Activated CD8-positive, alpha-beta T cell treated with anti-CD3 and anti-CD28 coated beads for 36 hours (primary cell): ENCODE data around the gene CD248. TPM values are rescaled to one million over a fixed set of nuclear protein-coding genes. Genes with fewer than 3 reads are reported as not detected.

Source experiments
- ATAC-seq: fragments of 200-7000 bp; cut with Tn5 transposase; one replicate; pipeline ENCODE4 v1.10.0; 2021; ENCODE audit warnings: mild to moderate bottlenecking, moderate library complexity
- CTCF ChIA-PET: fragments of 350-600 bp; sonication (Branson Sonifier 250); formaldehyde crosslinking; loops from one replicate; lab custom pipeline; 2021; ENCODE audit warnings: antibody characterized with exemption; lab: Charles Lee
- POLR2A ChIA-PET: fragments of 350-600 bp; sonication (Branson Sonifier 250); formaldehyde crosslinking; loops from one replicate; lab custom pipeline; 2021; ENCODE audit warnings: antibody characterized with exemption; lab: Charles Lee
- DNase-seq: peaks from one replicate; pipeline ENCODE4 v3.0.0-alpha.2; 2020
- H3K27ac Mint-ChIP-seq: one replicate; pipeline ENCODE4 v1.8.0; 2021; ENCODE audit warnings: mild to moderate bottlenecking, mixed read lengths
- H3K27me3 Mint-ChIP-seq: one replicate; pipeline ENCODE4 v1.8.0; 2021; ENCODE audit warnings: mixed read lengths
- H3K36me3 Mint-ChIP-seq: one replicate; pipeline ENCODE4 v1.8.0; 2021; ENCODE audit warnings: low read depth, mixed read lengths
- H3K4me1 Mint-ChIP-seq: one replicate; pipeline ENCODE4 v1.8.0; 2021; ENCODE audit warnings: low read depth, mixed read lengths
- H3K4me3 Mint-ChIP-seq: one replicate; pipeline ENCODE4 v1.8.0; 2021; ENCODE audit warnings: mild to moderate bottlenecking, moderate library complexity, mixed read lengths
- H3K9me3 Mint-ChIP-seq: one replicate; pipeline ENCODE4 v1.8.0; 2021; ENCODE audit warnings: mixed read lengths
- intact Hi-C: fragments of 100-400 bp; cut with micrococcal nuclease; formaldehyde crosslinking; loops from one replicate; pipeline ENCODE4 v1.10.0; 2022
- total RNA-seq, 2 experiments: library from RNA; stranded (reverse); gene quantifications; one replicate each; pipeline ENCODE4 v1.2.3, GENCODE V29; 2021
- TF ChIP-seq, protein P1 (sequence below): fragments of 200-600 bp; IDR thresholded peaks from one replicate; pipeline ENCODE4 v1.8.0; 2022; ENCODE audit warnings: antibody characterized with exemption, mild to moderate bottlenecking

The CD248 gene
- total RNA-seq, 2 experiments from 2014 or later, result 16.3 to 16.8 TPM

DNA sequence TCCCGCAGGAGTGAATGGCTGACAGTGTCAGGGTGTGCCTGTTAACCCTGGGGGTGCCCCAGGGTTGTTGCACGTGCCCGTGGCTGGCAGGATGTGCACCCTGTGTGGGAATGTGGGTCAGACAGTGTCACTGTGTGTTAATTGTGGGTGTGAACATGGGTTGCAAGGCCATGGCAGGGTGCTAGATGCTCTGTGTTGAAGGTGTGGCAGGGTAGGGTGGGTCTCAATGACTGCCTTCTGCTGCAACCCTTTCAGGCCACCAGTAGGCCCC lies 11.1 kb upstream of the CD248 start:
- intact Hi-C loops, result no loop called here
- no peaks in the 10 kb centered on the region for H3K36me3 Mint-ChIP-seq
- DNase-seq (peak; percentile 60), ATAC-seq (peak; percentile 40)
- peak overlapping the region; percentile 79 for H3K27ac Mint-ChIP-seq
- H3K4me1 Mint-ChIP-seq, result peaks cover 53% of the 10 kb centered on the region
- H3K27me3 Mint-ChIP-seq, result no peaks in the 10 kb centered on the region
- ChIA-PET CTCF (no interaction called here), POLR2A (no interaction called here)
- H3K4me3 Mint-ChIP-seq, result no peak overlapping the region
- H3K9me3 Mint-ChIP-seq, result no peaks in the 10 kb centered on the region
- TF ChIP-seq, protein P1, sequence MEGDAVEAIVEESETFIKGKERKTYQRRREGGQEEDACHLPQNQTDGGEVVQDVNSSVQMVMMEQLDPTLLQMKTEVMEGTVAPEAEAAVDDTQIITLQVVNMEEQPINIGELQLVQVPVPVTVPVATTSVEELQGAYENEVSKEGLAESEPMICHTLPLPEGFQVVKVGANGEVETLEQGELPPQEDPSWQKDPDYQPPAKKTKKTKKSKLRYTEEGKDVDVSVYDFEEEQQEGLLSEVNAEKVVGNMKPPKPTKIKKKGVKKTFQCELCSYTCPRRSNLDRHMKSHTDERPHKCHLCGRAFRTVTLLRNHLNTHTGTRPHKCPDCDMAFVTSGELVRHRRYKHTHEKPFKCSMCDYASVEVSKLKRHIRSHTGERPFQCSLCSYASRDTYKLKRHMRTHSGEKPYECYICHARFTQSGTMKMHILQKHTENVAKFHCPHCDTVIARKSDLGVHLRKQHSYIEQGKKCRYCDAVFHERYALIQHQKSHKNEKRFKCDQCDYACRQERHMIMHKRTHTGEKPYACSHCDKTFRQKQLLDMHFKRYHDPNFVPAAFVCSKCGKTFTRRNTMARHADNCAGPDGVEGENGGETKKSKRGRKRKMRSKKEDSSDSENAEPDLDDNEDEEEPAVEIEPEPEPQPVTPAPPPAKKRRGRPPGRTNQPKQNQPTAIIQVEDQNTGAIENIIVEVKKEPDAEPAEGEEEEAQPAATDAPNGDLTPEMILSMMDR, result no peak

DNA sequence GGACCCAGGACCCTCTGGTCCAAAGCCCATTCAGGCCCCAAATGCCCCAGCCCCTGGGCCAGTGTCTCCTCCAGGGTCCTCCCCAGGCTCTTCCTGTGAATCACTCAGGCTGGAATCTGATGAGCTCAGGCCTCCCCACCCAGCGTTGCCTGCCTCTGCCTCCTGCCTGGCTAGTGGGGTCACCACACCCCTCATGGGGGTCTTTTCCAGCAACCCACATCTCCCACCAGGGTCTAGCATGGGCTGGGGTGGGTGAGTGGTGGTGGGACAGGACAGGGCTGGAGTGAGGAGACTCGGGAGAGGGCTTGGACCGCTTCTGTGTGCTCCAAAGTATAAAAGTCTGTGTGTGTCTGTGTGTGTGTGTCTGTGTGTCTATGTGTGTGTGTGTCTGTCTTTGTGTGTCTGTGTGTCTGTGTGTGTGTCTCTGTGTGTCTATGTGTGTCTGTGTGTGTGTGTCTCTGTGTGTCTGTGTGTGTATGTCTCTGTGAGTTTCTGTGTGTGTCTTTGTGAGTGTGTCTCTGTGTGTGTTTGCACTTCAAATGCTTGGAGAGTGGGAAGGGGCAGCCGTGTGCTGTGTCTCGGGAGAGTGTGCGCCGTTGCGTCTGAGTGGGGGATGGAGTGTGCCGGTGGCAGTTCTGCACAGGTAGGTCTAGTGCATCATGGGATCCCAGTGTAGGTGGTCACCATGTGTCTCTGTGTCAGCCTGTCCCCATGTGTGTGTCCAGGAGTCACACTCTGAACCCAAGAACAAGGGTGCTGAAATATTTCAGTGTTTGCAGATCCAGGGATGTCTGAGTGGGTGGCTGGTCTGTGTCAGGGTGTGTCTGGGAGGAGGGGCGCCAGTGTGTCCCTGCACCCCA lies 10.6 kb upstream of the CD248 start:
- Mint-ChIP-seq H3K9me3 (no peaks in the 10 kb centered on the region), H3K4me1 (peaks cover 55% of the 10 kb centered on the region), H3K27ac (peak overlapping the region; percentile 79), H3K36me3 (no peaks in the 10 kb centered on the region), H3K4me3 (no peak overlapping the region), H3K27me3 (no peaks in the 10 kb centered on the region)
- TF ChIP-seq, protein P1, result no peak
- ChIA-PET POLR2A (interaction anchor here (0.6 to 2.4 kb wide), 5 partner anchors 8 to 19 kb away, joined by 3 to 21 read pairs (median 7); partner anchors contain the start of genes CD248 and RIN1), CTCF (interaction anchor here (1.0 to 3.7 kb wide), 7 partner anchors 8 to 61 kb away, joined by 3 to 39 read pairs (median 5); partner anchors contain the start of genes CD248, RIN1 and YIF1A)
- no peak for ATAC-seq
- peak; percentile 19 for DNase-seq
- intact Hi-C loops, result no loop called here

DNA sequence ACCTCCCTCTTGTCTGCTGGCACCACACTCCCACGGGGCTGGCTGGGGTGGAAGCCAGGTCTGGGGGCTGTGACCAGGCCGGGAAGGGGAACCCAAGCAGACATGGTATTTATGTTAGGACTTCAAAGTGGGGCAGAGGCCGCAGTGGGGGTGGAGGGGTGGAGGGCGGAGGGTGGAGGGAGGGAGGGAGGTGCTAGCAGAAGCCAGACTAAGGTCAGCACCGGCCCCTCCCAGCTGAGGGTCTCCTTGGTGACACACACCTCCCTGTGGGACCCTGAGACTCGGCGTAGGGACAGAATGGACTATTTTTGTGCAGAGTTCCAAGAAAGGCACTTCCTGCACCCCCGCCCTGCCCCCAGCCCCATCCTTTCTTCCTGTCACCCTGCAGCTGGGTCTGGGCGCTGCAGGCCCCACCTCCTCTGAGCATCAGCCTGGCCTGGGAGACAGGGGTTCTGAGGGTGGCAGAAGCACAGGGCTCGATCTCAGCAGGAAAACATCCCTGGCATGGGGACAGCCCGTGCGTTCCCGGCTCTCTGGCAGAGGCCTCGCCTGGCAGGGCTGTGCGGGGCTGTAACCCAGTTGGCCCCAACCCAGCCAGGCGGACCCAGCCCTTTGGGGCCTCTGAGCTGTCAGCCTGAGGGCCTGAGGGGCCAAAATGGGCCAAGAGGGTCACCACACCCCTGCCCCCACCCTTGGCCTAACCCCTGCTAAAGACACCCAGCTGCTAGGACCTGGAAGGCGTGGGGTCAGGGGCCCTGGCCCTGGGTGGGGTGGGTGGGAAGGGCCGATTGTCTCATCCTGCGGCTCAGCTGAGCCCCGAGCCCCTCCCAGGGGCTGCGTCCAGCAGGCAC lies 9.6 kb upstream of the CD248 start:
- Mint-ChIP-seq H3K27ac (peak overlapping the region; percentile 84), H3K4me3 (peak overlapping the region; percentile 15), H3K27me3 (no peaks in the 10 kb centered on the region), H3K9me3 (no peaks in the 10 kb centered on the region), H3K36me3 (no peaks in the 10 kb centered on the region), H3K4me1 (peaks cover 59% of the 10 kb centered on the region)
- ChIA-PET CTCF (interaction anchor here (1.0 to 3.7 kb wide), 8 partner anchors 9 to 62 kb away, joined by 3 to 39 read pairs (median 5); partner anchors contain the start of genes CD248, RIN1 and YIF1A), POLR2A (interaction anchor here (0.6 to 2.4 kb wide), 6 partner anchors 9 to 20 kb away, joined by 3 to 21 read pairs (median 6); partner anchors contain the start of genes CD248 and RIN1)
- intact Hi-C loops, result no loop called here
- ATAC-seq (peak; percentile 70), DNase-seq (peak; percentile 85)
- TF ChIP-seq, protein P1, result no peak

DNA sequence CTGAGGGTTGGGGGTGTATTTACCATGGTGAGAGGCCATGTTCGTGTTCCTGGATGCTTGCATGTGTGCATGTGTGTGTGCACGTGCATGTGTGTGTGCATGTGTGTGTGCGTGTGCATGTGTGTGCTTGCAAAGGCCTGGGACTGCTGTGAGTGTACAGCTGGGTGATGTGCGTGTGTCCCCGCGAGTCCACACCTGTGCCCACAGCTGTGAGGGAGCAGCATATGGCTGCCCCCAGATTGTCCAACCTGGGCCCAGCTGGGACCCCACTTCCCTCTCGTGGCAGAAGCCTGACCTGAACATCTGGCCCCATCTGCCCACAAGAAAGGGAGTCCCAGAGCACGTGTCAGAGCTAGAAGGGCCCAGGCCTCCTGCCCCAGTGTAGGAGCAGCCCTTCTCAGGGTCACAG lies 8.4 kb upstream of the CD248 start:
- ATAC-seq (no peak), DNase-seq (peak; percentile 32)
- TF ChIP-seq, protein P1, result no peak
- Mint-ChIP-seq H3K36me3 (peaks cover 1% of the 10 kb centered on the region), H3K9me3 (peaks cover 1% of the 10 kb centered on the region), H3K27ac (peak overlapping the region; percentile 84), H3K4me3 (no peak overlapping the region), H3K27me3 (no peaks in the 10 kb centered on the region), H3K4me1 (peaks cover 59% of the 10 kb centered on the region)
- CTCF ChIA-PET, result interaction anchor here (3.7 kb wide), 1 partner anchor 14 kb away, joined by 39 read pairs; no protein-coding TSS in a partner anchor
- POLR2A ChIA-PET, result interaction anchor here (1.6 to 2.4 kb wide), 3 partner anchors 13 to 44 kb away, joined by 4 to 21 read pairs (median 6); no protein-coding TSS in a partner anchor
- intact Hi-C loops, result no loop called here
